ENCODE measurements around the gene EPS8.
"Not testable (repeated sequence)": the region's sequence is repeated elsewhere in the genome, so short reads cannot be mapped to it uniquely, and the experiment has no call there.

The EPS8 gene

GRCh38 chr12:15629761-15630160 is 159.4 kb downstream of the EPS8 start:
- Histone ChIP-seq H3K36me3 (ENCODE audit: control insufficient read depth, insufficient read depth, low read length) (no peaks in the 10 kb centered on the region), H3K27me3 (replicated peaks; ENCODE audit: control insufficient read depth, insufficient read depth, low read length) (no peaks in the 10 kb centered on the region), H3K4me3 (replicated peaks; ENCODE audit: low read depth, low read length) (no peak overlapping the region)
- no peak for DNase-seq (ENCODE audit: extremely low read depth, insufficient read length)
- no peak for TF ChIP-seq CTCF (IDR thresholded peaks at IDR 0.05; ENCODE audit: insufficient read depth, low read length, poor library complexity, severe bottlenecking)

- no peaks in the 10 kb centered on the region for H3K36me3 ChIP-seq (ENCODE audit: control insufficient read depth, insufficient read depth, low read length)
- DNase-seq (ENCODE audit: extremely low read depth, insufficient read length): no peak
- H3K4me3 ChIP-seq (replicated peaks; ENCODE audit: low read depth, low read length): no peak overlapping the region
- TF ChIP-seq CTCF (IDR thresholded peaks at IDR 0.05; ENCODE audit: insufficient read depth, low read length, poor library complexity, severe bottlenecking): no peak
- H3K27me3 ChIP-seq (replicated peaks; ENCODE audit: control insufficient read depth, insufficient read depth, low read length): no peaks in the 10 kb centered on the region
Observed at GRCh38 chr12:15629108-15629507, 160.1 kb downstream of the EPS8 start.

- DNase-seq (ENCODE audit: extremely low read depth, insufficient read length): no peak
- TF ChIP-seq CTCF (IDR thresholded peaks at IDR 0.05; ENCODE audit: insufficient read depth, low read length, poor library complexity, severe bottlenecking): no peak
Observed at GRCh38 chr12:15627995-15628945, 160.9 kb downstream of the EPS8 start.

GRCh38 chr12:15625075-15625474 is 164.1 kb downstream of the EPS8 start:
- DNase-seq (ENCODE audit: extremely low read depth, insufficient read length): no peak
- H3K27me3 ChIP-seq (replicated peaks; ENCODE audit: control insufficient read depth, insufficient read depth, low read length): no peaks in the 10 kb centered on the region
- no peak for TF ChIP-seq CTCF (IDR thresholded peaks at IDR 0.05; ENCODE audit: insufficient read depth, low read length, poor library complexity, severe bottlenecking)
- no peaks in the 10 kb centered on the region for H3K36me3 ChIP-seq (ENCODE audit: control insufficient read depth, insufficient read depth, low read length)
- no peak overlapping the region for H3K4me3 ChIP-seq (replicated peaks; ENCODE audit: low read depth, low read length)

More at GRCh38 chr12:15627995-15628945, 160.9 kb downstream of the EPS8 start:
- Histone ChIP-seq H3K36me3 (ENCODE audit: control insufficient read depth, insufficient read depth, low read length) (no peaks in the 10 kb centered on the region), H3K27me3 (replicated peaks; ENCODE audit: control insufficient read depth, insufficient read depth, low read length) (no peaks in the 10 kb centered on the region), H3K4me3 (replicated peaks; ENCODE audit: low read depth, low read length) (no peak overlapping the region)

GRCh38 chr12:15620741-15621539 is 168.2 kb downstream of the EPS8 start:
- no peaks in the 10 kb centered on the region for H3K27me3 ChIP-seq (replicated peaks; ENCODE audit: control insufficient read depth, insufficient read depth, low read length)
- DNase-seq (ENCODE audit: extremely low read depth, insufficient read length): no peak
- no peak for TF ChIP-seq CTCF (IDR thresholded peaks at IDR 0.05; ENCODE audit: insufficient read depth, low read length, poor library complexity, severe bottlenecking)
- no peaks in the 10 kb centered on the region for H3K36me3 ChIP-seq (ENCODE audit: control insufficient read depth, insufficient read depth, low read length)
- H3K4me3 ChIP-seq (replicated peaks; ENCODE audit: low read depth, low read length): no peak overlapping the region

GRCh38 chr12:15616495-15616894 is 172.7 kb downstream of the EPS8 start:
- not testable (repeated sequence) for DNase-seq (ENCODE audit: extremely low read depth, insufficient read length); H3K36me3 ChIP-seq (ENCODE audit: control insufficient read depth, insufficient read depth, low read length); H3K4me3 ChIP-seq (replicated peaks; ENCODE audit: low read depth, low read length); H3K27me3 ChIP-seq (replicated peaks; ENCODE audit: control insufficient read depth, insufficient read depth, low read length)
